ENCODE measurements around the gene TTN.

TTN gene

GRCh38 chr2:178810422-178810821 is 3.2 kb upstream of the TTN start:
- no peak for DNase-seq

DNA sequence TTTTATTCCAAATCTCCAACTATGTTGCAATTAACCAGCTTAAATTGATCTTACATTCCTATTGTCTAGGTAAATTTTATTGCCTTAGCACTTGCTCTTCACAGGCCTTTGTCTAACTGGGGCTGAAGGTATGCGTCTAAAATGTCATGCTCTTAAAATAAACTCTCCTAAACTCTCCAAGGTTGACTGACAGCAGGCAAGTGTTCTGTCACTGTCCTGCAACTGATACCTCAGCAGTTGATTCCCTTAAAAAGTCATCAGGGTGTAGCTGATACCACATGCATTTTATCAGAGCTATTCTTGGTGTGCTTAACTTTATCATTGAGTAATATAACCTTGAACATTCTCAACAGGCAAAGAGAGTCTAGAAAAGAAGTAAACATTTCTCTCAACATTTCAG is 680 bp downstream of the TTN start:
- no peak for DNase-seq

- DNase-seq: no peak
Measured at GRCh38 chr2:178805457-178805856, 1.8 kb downstream of the TTN start.

DNA sequence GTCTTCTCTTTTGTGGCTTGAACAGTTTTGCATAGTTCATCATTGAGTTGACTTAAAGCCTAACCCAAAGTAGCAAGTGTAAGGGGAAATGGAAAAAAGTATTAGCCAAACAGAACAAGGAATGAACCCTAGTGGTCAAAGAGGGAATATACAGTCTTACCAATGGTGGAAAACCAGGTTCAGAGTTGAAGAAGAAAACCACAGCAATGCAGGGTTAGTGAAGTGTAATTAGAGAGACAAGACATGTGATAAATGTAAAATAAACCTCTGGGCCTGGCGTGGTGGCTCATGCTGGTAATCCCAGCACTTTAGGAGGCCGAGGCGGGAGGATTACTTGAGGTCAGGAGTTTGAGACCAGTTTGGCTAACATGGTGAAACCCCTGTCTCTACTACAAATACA is 2.4 kb downstream of the TTN start:
- DNase-seq: peak; percentile 66

GRCh38 chr2:178800510-178800909 is 6.7 kb downstream of the TTN start:
- DNase-seq: no peak

DNA sequence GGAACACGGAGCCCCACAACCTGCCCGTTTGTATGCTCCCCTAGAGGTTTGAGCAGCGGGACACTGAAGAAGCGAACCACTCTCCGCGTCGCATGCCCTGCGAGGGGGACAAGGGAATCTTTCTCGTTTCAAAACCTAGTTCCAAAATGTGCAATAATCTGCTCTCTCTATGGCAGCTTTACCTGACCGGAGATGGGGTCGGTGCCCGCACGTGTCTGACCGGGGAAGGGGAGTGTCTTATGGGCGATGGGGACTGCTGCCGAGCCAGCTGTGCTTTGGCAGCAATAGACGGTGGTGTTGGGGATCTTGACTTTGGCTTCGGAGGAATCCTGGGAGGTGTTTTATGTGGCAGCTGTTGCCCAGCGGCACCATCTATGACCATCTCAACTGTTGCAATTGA is 7.9 kb downstream of the TTN start:
- no peak for DNase-seq

DNA sequence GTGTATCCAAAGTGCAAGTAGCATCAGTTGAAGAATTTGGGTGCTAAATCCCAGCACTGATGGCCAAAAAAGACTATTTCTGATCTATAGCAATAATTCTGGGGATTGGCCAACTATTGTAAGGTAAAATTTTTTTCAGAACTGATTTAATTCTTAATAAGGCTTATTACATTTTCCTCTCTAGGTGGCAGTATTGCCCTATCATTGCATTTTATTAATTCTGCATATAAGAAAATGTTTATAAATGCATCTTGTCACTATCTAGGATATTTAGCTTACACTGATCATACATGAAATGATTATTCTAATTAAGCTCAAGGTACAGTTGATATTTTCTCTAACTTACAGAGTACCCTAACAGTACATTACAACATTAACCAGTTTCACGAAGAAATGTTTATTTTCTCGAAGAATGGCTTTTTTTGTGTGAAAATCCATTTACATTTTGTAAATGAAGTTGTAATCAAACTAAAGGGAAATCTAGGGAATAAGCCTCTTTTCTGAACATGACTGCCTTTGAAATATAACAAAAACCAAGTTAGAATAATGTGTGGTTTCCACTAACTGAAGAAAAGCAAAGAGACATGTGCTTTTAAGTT is 11.0 kb downstream of the TTN start:
- DNase-seq: no peak

DNA sequence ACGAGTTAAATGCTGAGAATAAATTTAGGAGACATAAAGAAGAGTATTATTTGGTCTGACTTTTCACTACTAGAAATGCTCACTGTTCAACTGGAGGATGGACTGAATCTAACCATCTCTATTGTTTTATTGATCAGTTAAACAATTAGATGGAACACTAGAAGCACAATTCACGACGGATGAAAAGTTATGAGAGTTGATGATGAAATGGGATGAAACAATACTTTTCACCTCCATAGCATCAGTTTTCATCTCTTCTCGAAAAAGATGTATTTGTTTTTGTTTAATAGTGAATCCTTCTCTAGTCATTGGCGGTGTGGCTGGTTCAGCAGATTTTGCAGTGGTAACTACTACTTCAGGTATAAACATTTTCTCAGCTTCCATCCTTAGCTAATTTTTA is 19.3 kb downstream of the TTN start:
- no peak for DNase-seq

DNA sequence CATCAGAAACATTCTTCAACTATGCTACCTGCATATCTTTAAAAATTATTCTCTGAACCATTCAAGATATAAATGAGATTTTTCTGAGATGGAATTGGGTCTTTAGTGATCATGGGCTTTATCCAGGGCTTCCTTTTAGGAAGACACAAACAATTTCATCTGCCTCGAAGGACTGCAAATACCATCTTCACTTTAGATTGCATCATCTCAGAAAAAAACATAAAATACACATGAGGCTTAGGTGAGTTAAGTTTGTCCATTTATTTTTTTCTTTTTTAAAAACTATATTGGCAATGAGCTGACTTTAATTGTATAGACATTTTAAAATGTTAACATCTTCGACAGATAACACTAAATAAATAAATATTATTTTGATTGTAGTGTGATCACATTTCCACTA is 20.1 kb downstream of the TTN start:
- DNase-seq: no peak

GRCh38 chr2:178783889-178784288 is 23.3 kb downstream of the TTN start:
- DNase-seq: no peak

- no peak for DNase-seq
Measured at GRCh38 chr2:178782236-178782635, 25.0 kb downstream of the TTN start.

- no peak for DNase-seq
Measured at GRCh38 chr2:178777577-178777976, 29.6 kb downstream of the TTN start.

GRCh38 chr2:178776751-178777150 is 30.5 kb downstream of the TTN start:
- no peak for DNase-seq

DNA sequence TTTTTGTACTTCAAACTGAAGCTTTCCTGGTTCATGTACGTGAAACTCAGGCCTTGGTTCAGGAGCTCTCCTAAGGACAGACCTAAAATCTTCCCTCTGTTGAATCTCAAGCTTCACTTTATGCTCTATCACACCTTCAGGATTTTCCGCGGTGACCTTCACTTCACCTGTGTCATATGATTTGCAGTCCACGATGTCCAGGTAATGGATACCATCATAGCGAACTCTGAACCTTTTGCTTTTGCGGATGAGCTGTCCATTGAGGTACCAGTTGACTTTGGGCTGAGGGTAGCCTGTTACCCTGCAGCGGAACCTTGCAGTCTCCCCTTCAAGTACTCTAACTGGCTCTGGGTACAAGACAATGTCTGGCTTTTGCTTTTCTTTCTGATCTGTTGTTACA is 31.2 kb downstream of the TTN start:
- DNase-seq: no peak

- DNase-seq: no peak
Measured at GRCh38 chr2:178770518-178770917, 36.7 kb downstream of the TTN start.

DNA sequence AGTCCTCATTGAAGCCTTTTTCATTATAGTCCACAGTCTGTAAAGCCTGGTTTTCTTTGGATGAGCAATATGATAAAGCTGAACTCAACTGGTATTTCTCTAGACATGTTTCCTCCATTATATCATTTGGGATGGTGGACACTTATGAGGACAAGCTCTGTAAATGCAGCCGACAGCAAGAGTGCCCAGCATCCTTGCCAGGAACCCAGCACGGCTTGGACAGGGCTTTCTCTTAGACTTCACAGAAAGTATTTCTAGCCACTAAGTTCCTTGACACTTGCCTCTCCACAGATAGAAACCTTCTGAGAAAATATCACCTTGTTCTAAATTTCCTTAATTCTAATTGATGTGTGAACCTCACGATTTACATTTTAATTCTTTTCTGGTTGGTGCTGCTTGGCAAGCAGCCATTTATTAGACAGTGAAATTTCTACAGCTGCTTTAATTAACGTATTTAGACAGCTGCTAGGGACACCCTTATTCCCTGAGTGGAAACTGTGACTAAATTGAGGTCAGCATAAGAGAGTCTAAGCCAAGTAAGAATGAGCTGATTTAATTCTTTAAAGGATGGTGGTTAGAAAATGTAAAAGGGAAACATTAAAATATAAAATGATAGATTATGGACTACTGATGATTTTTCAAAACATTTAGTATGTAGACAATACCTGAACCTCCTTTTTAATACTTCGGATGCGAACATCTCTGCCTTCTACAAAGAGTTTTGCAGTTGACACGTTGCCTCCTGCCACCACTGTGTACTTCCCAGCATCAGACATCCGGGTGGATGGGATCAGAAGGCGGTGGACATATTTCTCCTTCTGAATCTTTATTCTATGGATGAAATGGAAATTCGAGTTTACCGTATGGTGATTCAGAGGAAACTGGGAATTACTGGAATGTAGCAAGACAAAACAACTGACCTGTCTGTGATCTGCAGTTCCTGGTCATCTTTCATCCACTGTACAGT is 39.8 kb downstream of the TTN start:
- DNase-seq: no peak

DNA sequence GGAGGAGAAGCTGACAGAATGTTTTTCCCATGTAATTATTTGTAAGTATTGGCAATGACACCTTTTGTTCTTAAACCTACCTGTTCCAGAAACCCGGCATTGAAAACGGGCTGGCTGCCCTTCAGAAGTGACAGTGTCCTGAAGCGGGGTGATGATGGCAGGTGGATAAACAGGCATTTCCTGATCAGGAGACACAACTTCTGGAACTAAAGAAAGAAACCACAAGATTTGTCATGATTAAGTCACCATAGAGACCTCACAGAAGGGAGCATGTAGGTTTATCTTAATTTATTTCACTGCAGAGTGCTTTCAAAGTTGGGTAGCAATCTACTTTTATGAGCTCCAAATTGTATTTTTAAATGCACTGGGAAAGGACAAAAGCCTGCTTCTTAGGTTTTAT is 43.1 kb downstream of the TTN start:
- no peak for DNase-seq

DNA sequence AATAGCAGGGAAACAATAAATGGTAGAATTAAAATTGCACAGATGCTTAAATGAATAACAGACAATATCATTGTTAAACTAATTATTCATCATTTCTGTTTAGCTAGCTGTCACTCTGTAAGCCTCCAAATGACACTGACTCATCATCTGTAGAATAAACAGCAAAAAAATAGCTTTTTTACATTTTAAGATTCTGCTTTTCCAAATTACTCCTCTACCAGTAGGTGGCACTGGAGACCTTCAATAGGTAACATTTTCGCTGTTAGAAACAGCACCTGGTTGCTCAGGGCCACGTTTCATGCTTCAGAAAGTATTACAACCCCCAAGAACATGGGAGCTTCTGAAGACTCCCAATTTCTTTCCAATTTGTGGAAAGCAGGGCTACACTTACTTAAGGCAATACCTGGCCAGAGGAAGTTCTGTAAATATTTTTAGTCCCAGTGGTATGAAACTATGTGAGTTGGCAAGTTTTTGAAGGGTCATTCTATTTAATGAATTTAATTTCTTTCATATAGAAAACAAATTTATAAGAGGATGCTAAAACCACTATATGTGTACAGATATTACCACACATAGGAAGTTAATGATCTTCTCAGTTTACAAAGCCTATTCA is 45.4 kb downstream of the TTN start:
- no peak for DNase-seq

- no peak for DNase-seq
Measured at GRCh38 chr2:178756843-178757242, 50.4 kb downstream of the TTN start.

GRCh38 chr2:178756343-178756742 is 50.9 kb downstream of the TTN start:
- no peak for DNase-seq

DNA sequence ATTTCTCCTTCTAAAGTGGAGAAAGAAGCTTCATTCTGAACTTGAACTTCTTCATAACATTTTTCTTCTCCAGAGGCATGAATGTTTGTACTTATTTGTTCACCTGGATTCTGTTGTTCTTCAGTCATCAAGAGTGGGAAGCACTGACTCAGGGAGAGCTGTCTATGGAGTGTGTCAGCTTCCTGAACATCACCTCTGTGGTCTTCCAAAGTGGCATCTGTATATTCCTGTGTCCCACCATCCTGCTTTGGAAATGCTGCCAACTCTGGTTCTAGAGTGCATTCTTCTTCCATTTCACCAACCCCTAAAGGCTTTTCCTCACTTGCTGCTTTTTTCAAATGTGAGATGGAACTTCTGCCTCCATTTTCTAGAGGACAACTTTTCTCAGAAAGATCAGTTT is 59.5 kb downstream of the TTN start:
- no peak for DNase-seq

- DNase-seq: no peak
Measured at GRCh38 chr2:178734518-178734917, 72.7 kb downstream of the TTN start.

GRCh38 chr2:178733975-178734374 is 73.2 kb downstream of the TTN start:
- no peak for DNase-seq

GRCh38 chr2:178732913-178733312 is 74.3 kb downstream of the TTN start:
- no peak for DNase-seq
